Natural killer cell treated with Interleukin-12 subunit alpha and Interleukin-12 subunit beta and Interleukin-15 and Interleukin-18, amount 100 ng/mL, for 72 hours (primary cell): ENCODE results near the gene CALHM1. TPM values are rescaled to one million over a fixed set of nuclear protein-coding genes. Genes with fewer than 3 reads are reported as not detected.
"Not testable (repeated sequence)": the region's sequence is repeated elsewhere in the genome, so short reads cannot be mapped to it uniquely, and the experiment has no call there.

ENCODE experiments used
- ATAC-seq, 2 donors: fragments of 150-1000 bp; cut with Tn5 transposase in 1 of 2; sonication (Bioruptor Pico), chemical (Tn5 transposase) in 1 of 2; 2 replicates each; pipeline ENCODE4 v1.10.0; 2021
- DNase-seq: peaks from one replicate; pipeline ENCODE4 v3.0.0; 2022; ENCODE audit warnings: low spot score
- H3K27ac Mint-ChIP-seq, 2 donors: 1 replicate in 1 of 2; 2 replicates in 1 of 2; pipeline ENCODE4 v1.8.0; 2022; ENCODE audit warnings: mixed read lengths in 2 of 2, mild to moderate bottlenecking in 1 of 2, moderate library complexity in 1 of 2
- H3K27me3 Mint-ChIP-seq, 2 donors: 1 replicate in 1 of 2; 2 replicates in 1 of 2; pipeline ENCODE4 v1.8.0; 2022; ENCODE audit warnings: mixed read lengths in 2 of 2
- H3K36me3 Mint-ChIP-seq: one replicate; pipeline ENCODE4 v1.8.0; 2022; ENCODE audit warnings: mixed read lengths
- H3K4me1 Mint-ChIP-seq, 2 donors: 1 replicate in 1 of 2; 2 replicates in 1 of 2; pipeline ENCODE4 v1.8.0; 2022; ENCODE audit warnings: low read depth in 2 of 2, mixed read lengths in 2 of 2, mild to moderate bottlenecking in 1 of 2
- H3K4me3 Mint-ChIP-seq: one replicate; pipeline ENCODE4 v1.8.0; 2022; ENCODE audit warnings: mixed read lengths
- H3K9me3 Mint-ChIP-seq: 2 replicates; pipeline ENCODE4 v1.8.0; 2022; ENCODE audit warnings: mixed read lengths
- total RNA-seq, 2 donors: library from RNA; stranded (reverse); gene quantifications; one replicate each; pipeline ENCODE4 v1.2.3, GENCODE V29; 2022

CALHM1 gene
- total RNA-seq, 2 donors from 2014 or later: not detected

DNA sequence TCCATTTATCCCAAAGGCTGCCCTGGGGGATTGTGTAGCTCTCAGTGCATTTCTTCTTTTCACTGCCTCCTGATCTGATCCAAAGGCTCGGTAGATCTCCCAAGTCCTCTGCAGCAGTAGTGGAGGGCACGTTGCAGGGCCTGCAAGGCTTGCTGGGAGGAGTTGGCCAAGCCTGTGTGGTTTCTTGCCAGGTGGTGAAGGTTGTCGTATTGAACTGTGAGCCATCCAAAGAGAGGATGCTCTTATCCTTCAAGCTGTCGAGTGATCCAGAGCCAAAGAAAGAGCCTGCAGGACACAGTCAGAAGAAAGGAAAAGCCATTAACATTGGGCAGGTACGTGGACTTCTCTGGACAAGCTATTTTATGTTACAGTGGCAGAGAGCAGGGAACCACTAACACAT is 41.1 kb downstream of the CALHM1 start:
- ATAC-seq (no peak), DNase-seq (no peak)
- Mint-ChIP-seq H3K4me3 (no peak overlapping the region), H3K9me3 (no peaks in the 10 kb centered on the region), H3K27ac (no peak overlapping the region), H3K27me3 (no peaks in the 10 kb centered on the region), H3K36me3 (peaks cover 49% of the 10 kb centered on the region), H3K4me1 (no peaks in the 10 kb centered on the region)

DNA sequence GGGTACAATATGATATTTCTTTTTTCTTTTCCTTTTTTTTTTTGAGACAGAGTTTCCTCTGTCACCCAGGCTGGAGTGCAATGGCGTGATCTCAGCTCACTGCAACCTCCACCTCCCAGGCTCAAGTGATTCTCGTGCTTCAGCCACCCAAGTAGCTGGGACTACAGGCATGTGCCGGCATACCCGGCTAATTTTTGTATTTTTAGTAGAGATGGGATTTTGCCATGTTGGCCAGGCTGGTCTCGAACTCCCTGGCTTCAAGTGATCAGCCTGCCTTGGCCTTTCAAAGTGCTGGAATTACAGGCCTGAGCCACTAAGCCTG is 41.6 kb downstream of the CALHM1 start:
- ATAC-seq, H3K4me3 Mint-ChIP-seq, H3K27me3 Mint-ChIP-seq, H3K9me3 Mint-ChIP-seq, H3K4me1 Mint-ChIP-seq, H3K27ac Mint-ChIP-seq, DNase-seq: not testable (repeated sequence)
- H3K36me3 Mint-ChIP-seq: peaks cover 46% of the 10 kb centered on the region

DNA sequence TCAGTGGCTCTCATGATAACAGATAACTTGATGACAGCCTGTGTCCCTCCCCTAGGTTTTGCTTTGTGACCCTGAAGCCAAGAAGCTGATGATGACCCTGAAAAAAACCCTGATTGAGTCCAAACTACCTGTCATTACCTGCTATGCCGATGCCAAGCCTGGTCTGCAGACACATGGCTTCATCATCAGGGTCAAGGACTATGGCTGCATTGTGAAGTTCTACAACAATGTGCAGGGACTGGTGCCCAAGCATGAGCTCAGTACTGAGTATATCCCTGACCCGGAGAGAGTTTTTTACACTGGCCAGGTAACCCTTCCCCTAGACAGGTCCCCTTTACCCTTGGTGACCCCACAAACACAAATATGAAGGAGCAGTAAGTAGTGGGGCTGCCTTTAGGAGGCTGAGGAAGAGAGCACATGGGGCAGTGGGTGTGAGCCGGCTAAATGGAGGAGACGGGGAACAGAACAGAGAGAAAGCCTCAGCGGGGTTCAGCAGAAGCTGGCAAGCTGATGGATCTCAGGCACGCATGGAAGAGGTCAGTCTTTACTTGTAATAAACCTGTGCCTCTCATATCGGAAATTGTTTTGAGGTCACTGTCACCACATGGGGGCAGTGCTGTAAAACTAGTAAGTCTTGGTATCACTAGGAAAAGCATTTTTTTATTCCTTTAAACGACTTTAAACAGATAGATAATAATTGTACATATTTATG is 42.1 kb downstream of the CALHM1 start:
- no peak for DNase-seq
- Mint-ChIP-seq H3K4me1 (no peaks in the 10 kb centered on the region), H3K9me3 (no peaks in the 10 kb centered on the region), H3K27ac (no peak overlapping the region), H3K27me3 (no peaks in the 10 kb centered on the region), H3K4me3 (no peak overlapping the region), H3K36me3 (peaks cover 46% of the 10 kb centered on the region)
- ATAC-seq: peak; percentile 41 to 52

DNA sequence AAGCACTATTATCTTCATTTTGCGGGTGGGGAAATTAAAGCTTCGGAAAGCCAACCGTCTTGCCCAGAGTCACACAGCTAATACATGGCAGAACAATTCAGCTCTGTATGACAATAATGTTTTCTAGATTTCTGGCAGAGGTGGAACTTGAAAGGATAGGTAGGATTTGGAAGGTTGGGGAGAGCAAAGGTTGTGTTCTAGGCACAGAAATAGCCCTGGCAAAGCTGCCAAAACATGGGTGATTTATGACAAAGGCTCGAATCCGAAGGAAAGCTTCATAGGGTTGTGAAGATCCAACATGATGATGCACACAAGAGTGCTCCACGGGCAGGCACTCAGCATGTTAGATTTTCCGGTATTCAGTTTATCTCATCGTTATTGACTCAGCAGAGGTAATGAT is 43.1 kb downstream of the CALHM1 start:
- DNase-seq: no peak
- H3K9me3 Mint-ChIP-seq: no peaks in the 10 kb centered on the region
- H3K36me3 Mint-ChIP-seq: peaks cover 41% of the 10 kb centered on the region
- no peak overlapping the region for H3K4me3 Mint-ChIP-seq
- H3K27ac Mint-ChIP-seq: no peak overlapping the region
- no peak for ATAC-seq
- H3K27me3 Mint-ChIP-seq: no peaks in the 10 kb centered on the region
- H3K4me1 Mint-ChIP-seq: no peaks in the 10 kb centered on the region

DNA sequence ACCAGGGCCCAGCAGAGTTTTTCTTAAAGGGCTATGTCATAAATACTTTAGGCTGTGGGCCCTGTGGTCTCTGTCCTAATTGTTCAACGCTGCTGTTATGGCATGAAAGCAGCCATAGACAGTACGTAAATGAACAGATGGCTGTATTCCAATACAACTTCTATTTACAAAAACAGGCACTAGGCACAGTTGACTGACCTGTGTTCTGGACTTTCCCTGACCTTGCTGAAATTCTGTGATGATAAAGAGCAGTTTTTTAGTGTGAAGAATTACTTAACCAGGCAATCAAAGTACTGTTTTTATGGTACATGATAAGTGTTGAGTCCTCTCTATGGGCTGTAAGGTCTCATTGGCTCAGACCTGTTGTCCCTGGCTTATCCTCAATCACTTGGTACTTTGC is 45.1 kb downstream of the CALHM1 start:
- Mint-ChIP-seq H3K27me3 (no peaks in the 10 kb centered on the region), H3K27ac (no peak overlapping the region), H3K9me3 (no peaks in the 10 kb centered on the region), H3K4me1 (no peaks in the 10 kb centered on the region), H3K4me3 (no peak overlapping the region), H3K36me3 (peaks cover 51% of the 10 kb centered on the region)
- no peak for DNase-seq
- ATAC-seq: no peak

Other genes with a start within 250 kb of the CALHM1 start
- not detected for gene RPEL1, start 213.0 kb downstream of the CALHM1 start, total RNA-seq
- under 1 TPM in 1 of 2 donors, not detected in 1; 0.14 TPM for gene INA, start 181.8 kb downstream of the CALHM1 start, total RNA-seq
- gene PCGF6, start 107.8 kb downstream of the CALHM1 start, total RNA-seq: 10 to 100 TPM; 12.2 to 19.0 TPM
- gene TAF5, start 90.9 kb downstream of the CALHM1 start, total RNA-seq: 10 to 100 TPM in 1 of 2 donors, 1 to 10 TPM in 1; 8.3 to 11.3 TPM
- gene ATP5MK, start 62.4 kb downstream of the CALHM1 start, total RNA-seq: 100 to 1,000 TPM; 161 to 302 TPM
- 100 to 1,000 TPM in 1 of 2 donors, 10 to 100 TPM in 1; 61.7 to 151 TPM for gene PDCD11, start 62.3 kb downstream of the CALHM1 start, total RNA-seq
- gene CALHM2, start 6.5 kb downstream of the CALHM1 start, total RNA-seq: 10 to 100 TPM; 11.2 to 12.7 TPM
- not detected for gene CALHM3, start 20.3 kb upstream of the CALHM1 start, total RNA-seq
- gene NEURL1, start 34.8 kb upstream of the CALHM1 start, total RNA-seq: 1 to 10 TPM; 1.4 to 1.8 TPM